ENCODE results near the gene PGLYRP1.

PGLYRP1 gene

DNA sequence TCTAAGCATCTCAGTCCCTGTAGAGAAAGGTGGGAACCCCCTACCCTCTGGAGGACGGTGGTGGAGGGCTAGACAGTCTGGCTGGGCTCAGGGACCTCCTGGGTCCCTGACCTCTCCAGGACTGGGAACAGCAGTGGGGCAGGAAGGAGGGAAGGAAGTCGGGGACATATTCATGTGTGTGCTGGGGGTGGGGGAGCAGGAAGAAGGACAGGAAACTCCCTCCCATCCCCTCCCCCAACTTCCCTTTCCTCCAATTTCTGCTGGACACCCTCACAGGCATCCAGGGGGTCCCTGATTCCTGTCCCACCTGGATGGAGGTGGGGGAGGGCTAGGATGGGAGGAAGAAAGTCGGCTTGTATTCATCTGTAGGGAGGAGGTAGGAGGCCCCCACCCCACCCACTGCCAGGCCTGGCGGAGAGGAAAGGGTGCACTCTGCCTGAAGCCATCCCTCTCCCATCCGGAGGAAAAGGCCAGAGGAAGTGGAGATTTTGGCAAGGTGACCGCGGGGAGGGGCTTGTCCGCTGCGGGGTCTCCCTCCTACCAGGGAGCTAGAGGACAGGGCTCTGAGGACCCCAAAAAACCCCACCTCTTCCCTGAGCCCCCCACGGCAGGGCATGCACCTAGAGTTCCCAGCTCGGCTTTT, 51.5 kb downstream of the PGLYRP1 start:
- Histone ChIP-seq H3K4me3 (ENCODE audit: low read length in 2 of 2) (peak overlapping the region in 1 of 2 donors; percentile 9), H3K9ac (ENCODE audit: low read depth in 1 of 2, low read length in 2 of 2) (no peak overlapping the region)

GRCh38 chr19:45969676-45970075, 53.2 kb downstream of the PGLYRP1 start:
- H3K27ac ChIP-seq (ENCODE audit: low read depth in 2 of 2, low read length in 2 of 2) = no peak overlapping the region
- H3K27me3 ChIP-seq (ENCODE audit: control insufficient read depth in 2 of 2, insufficient read depth in 2 of 2, low read length in 2 of 2) = peaks cover 31 to 44% of the 10 kb centered on the region in 2 donors
- H3K4me1 ChIP-seq (ENCODE audit: control insufficient read depth in 2 of 2, insufficient read depth in 2 of 2, low read length in 2 of 2) = peaks cover 0 to 2% of the 10 kb centered on the region in 2 donors
- H3K9ac ChIP-seq (ENCODE audit: low read depth in 1 of 2, low read length in 2 of 2) = no peak overlapping the region
- no peaks in the 10 kb centered on the region for H3K36me3 ChIP-seq (ENCODE audit: control insufficient read depth in 2 of 2, insufficient read depth in 2 of 2, low read length in 2 of 2)
- H3K4me3 ChIP-seq (ENCODE audit: low read length in 2 of 2) = no peak overlapping the region
- H3K9me3 ChIP-seq (ENCODE audit: control insufficient read depth in 2 of 2, low read length in 2 of 2) = peaks cover 0 to 3% of the 10 kb centered on the region in 2 donors

More for the DNA sequence above, 51.5 kb downstream of the PGLYRP1 start:
- no peaks in the 10 kb centered on the region for H3K36me3 ChIP-seq (ENCODE audit: control insufficient read depth in 2 of 2, insufficient read depth in 2 of 2, low read length in 2 of 2)
- H3K27ac ChIP-seq (ENCODE audit: low read depth in 2 of 2, low read length in 2 of 2) = no peak overlapping the region
- peaks cover 0 to 2% of the 10 kb centered on the region in 2 donors for H3K4me1 ChIP-seq (ENCODE audit: control insufficient read depth in 2 of 2, insufficient read depth in 2 of 2, low read length in 2 of 2)
- H3K9me3 ChIP-seq (ENCODE audit: control insufficient read depth in 2 of 2, low read length in 2 of 2) = peaks cover 0 to 3% of the 10 kb centered on the region in 2 donors
- peaks cover 38 to 57% of the 10 kb centered on the region in 2 donors for H3K27me3 ChIP-seq (ENCODE audit: control insufficient read depth in 2 of 2, insufficient read depth in 2 of 2, low read length in 2 of 2)
